HG02870 (cell line): Measurements from ENCODE around the gene PTPRN2.

Experiments used
- ATAC-seq: cut with Tn5 transposase; IDR thresholded peaks from one replicate; pipeline ENCODE4 v1.9.1; 2021; ENCODE audit warnings: mild to moderate bottlenecking, moderate library complexity; ENCODE audit not compliant: unreplicated experiment

Gene PTPRN2

DNA sequence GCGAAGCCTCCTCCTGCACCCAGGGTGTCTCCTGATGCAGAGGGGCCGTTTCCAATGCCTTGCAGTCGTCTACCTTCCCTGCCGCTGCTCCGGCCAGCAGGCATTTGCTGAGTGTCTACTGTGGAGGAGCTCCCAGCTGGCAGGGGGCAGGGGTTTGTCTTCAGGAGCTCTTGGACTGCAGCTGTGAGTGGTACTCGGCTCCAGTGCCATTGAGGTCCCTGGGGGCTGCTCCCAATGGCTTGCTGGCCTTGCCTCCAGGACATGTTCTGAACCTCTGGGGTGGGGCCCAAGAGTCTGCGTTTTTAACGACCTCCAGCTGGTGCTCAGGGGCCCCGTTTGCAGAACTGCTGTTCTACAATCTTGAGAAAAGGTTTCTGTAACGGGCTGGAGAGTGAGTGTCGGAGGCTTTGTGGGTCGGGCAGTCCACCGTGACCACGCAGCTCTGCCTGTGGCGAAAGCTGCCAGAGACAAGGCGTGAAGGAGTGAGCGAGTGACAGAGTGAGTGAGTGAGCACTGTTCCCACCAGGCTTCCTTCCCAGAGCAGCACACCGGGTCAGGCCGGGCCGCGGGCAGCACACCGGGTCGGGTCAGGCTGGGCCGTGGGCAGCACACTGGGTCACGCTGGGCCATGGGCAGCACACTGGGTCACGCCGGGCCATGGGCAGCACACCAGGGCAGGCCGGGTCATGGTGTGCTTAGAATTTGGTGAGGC, 520.2 kb downstream of the PTPRN2 start:
- no peak for ATAC-seq

DNA sequence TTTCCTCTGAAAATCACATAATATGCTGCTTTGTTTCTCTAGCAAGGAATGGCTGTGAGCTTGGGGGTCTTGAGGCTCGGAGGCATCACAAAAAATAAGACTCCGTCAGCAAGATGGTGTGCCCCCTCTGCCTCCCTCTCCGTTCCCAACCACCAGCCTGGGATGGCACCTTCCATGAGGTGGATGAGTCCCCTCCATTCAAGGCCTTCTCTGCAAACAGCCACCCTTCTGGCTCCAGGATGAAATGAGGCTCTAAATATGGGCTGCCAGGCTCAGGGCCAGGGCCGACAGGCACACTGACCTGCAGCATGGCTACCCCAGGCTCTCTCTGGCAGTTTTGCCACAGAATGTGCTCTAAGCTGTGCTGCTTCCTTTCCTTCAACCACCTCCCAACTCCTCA, 521.5 kb downstream of the PTPRN2 start:
- no peak for ATAC-seq

DNA sequence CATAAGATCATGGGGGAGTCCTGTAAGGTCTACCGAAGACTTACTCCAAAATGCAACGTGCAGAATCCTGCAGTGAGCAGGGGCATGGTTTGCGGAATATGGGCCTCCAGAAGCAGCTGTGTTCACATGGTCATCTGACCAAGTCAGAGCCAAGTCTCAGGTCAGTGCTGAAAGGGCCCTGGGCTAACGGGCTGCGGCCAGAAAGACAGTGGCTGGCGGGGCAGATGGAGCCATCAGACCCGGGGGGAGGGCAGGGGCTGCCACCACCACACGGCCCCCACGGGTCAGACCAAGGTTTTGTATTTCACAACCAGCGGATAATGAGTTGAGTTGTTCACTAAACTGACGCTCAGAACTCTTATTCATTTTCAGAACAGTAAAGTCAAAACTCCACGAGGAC, 522.3 kb downstream of the PTPRN2 start:
- no peak for ATAC-seq

DNA sequence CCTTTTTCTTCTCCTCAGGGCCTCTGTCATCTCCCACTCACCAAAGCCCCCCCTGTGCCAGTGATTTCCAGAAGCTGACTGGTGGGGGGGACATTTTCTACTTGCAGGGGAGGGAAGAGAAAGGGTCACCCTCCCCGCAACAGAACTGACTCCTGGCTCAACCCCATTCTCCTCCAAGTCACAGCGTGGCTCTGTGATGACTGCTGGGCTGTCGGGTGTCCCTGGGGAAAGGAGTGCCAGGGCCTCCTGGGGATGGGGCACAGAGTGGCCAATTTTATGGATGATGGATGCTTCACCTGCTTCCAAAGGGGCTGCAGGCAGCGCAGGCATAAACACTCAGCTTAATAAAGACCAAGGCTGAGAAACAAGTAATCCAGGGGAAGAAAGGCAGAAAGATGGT, 523.0 kb downstream of the PTPRN2 start:
- no peak for ATAC-seq

DNA sequence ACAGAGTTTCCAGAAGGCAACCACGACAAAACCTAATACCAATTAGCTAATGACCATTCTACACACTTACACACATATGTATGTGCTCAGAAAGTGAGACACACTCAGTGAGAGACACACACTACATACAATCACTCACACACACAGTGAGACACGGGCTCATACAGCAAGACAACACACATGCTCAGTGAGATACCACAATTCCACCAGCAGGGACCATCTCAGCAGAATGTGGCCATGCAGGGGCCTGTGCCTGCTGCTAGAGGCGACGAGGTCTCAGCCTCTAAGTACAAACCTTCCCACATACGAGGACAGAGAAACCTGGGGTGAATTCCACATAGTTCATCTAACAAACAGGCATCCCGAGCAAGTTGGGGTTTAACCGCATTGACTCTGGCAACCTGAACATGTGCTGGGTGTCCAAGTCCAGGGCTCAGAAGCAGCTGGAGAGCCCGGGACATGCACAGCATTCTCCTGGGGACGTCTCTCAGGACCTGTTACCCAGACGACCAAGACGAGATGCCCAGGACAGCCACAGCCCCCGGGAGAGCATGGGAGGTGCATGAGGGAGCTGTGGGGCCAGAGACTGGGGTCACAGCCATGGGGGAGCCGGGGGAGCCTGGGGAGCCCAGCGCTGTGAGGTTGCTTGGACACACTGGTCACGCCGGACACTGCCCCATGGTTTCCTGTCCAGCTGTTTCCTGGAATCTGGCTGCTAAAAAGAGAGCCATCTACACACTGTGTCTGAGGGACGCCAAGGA, 523.6 kb downstream of the PTPRN2 start:
- no peak for ATAC-seq

DNA sequence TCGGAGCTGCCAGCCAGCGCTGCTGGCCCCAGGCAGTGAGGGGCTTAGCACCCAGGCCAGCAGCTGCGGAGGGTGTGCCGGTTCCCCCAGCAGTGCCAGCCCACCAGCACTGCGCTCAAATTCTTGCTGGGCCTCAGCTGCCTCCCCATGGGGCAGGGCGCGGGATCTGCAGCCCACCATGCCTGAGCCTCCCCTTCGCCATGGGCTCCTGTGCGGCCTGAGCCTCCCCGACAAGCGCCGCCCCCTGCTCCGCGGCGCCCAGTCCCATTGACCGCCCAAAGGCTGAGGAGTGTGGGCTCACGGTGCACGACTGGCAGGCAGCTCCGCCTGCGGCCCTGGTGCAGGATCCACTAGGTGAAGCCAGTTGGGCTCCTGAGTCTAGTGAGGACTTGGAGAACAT, 525.0 kb downstream of the PTPRN2 start:
- ATAC-seq: no peak

DNA sequence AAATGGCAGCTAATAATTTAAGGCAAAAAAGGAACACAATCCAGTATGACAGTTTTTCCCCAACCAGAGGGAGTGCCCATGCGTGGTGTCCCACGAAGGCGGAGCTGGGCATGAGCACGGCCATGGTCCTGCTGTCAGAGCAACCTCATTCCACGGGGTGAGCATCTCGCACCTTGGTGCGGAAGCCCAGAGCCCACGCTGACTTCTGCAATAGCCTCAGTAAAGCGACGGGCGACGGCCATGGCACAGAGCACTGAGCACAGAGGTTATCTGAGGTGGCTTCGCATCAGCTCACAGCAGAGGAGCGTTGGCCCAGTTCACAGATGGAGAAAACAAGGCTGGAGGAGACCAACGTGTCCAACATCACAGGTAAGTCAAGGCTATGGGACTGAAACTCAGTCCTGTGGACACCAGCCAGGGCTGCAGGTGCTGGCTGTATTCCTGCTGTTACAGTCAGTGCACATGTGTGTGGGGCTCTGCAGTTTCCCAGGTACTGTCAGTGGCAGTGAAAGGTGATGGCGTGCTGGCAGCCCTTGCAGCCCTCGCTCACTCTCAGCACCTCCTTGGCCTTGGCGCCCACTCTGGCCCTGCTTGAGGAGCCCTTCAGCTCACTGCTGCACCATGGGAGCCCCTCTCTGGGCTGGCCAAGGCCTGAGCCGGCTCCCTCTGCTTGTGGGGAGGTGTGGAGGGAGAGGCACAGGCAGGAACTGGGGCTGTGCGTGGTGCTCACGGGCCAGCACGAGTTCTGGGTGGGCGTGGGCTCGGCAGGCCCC, 525.6 kb downstream of the PTPRN2 start:
- no peak for ATAC-seq

DNA sequence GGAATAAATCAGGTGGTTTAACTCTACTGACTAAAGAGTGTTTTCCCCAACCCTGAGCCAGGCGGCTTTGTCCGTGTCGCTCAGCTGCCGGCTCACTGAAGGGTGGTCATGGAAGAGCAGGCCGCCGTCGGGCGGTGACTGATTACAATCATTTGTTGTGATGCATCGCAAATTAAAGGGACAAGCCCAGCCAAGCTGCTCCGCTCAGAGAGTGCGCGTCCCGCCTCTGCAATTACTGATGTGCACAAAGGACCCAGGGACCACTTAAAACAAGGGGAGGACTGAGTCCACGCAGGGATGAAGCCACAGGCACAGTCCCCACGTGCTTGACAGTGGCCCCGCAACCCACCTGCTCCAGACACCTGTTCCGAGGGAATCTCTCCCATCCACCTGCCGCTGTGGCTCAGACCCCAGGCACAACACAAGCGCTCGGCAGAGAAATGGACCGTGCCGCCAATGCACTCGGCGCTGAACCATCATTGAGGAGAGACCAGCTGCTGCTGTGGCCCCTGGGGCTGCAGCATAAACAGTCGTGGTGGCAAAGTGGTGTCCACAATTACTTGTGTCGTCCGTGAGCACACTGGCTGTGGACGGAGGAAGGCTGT, 526.5 kb downstream of the PTPRN2 start:
- ATAC-seq: no peak

DNA sequence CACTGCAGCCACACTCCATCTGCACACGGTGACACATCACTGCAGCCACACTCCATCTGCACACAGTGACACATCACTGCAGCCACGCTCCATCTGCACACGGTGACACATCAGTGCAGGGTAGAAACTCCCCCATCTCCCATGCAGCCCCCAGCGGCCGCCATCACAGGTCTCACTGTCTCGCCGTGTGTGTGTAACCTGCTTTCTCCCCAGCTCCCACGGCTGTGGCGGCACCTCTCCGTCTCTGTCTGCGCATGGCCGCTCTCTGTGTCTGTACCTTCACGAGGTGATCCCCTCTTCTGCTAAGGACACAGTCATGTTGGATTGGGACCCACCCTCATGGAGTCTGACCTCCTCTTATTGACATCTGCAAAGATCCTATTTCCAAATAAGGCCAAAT, 527.4 kb downstream of the PTPRN2 start:
- no peak for ATAC-seq

DNA sequence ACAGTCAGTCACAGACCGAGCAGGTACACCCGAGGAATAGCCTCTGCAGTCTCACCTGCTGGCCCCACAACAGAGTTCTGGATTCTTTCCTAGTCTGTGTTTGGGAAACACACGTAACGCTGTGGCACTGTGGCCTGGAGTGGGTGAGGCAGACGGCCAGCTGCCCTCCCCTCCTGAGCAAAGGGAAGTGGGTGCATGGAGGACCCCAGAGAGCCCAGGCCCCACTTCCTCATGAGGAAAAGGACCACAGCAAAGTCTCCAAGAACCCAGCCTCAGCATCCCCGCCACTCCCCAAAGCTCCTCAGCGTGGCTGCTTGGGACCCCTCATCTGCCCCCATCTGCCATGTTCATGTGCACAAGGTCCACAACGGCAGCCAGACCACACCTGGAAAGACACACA, 530.2 kb downstream of the PTPRN2 start:
- no peak for ATAC-seq

DNA sequence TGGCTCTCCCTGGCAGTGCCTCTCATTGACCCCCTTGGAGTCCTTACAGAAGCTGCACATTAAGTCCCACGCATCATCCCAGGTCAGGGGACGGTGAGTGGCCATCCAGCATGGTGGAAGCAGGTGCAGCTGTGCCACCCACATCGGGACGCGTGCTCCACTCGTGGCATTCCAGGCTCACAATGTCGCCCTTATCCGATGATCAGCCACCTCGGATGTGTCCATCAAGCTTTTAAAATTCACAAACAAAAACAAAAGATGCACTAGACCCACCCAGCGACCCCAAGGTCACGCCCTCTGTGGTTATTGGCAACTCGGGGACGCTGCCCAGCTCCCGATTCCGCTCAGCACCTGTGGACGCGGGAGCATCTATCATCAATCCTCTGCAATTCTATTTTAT, 530.9 kb downstream of the PTPRN2 start:
- ATAC-seq: no peak

DNA sequence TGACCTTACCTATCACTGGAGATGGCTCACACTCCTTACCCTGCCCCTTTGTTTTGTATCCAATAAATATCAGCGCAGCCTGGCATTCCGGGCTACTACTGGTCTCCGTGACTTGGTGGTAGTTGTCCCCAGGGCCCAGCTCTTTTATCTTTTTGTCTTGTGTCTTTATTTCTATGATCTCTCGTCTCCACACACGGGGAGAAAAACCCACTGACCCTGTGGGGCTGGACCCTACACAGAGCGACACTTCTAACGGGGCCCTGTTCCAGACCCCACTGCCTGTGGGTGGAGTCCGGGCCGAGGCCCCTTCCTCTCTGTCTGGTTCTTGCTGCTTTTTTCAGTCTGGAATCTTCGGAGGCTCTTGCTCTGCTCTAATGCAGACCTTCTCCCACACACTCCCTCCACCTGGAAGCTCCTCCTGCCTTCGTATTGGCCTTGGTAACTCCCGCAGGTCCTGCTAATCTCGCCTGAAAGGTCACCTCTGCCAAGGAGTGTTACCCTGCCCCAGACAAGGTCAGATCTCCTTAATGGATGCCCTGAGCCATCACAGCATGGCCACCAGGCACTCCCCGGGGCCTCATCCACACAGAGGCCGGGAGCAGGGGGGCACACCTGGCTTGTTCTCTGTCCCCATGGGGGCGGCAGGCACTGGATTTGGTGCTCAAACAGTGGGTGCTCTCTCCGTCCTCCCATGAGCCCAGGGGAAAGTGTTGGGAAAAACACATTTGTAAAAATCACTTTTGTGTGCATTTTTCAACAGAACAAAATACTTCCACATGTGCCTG, 531.7 kb downstream of the PTPRN2 start:
- no peak for ATAC-seq

DNA sequence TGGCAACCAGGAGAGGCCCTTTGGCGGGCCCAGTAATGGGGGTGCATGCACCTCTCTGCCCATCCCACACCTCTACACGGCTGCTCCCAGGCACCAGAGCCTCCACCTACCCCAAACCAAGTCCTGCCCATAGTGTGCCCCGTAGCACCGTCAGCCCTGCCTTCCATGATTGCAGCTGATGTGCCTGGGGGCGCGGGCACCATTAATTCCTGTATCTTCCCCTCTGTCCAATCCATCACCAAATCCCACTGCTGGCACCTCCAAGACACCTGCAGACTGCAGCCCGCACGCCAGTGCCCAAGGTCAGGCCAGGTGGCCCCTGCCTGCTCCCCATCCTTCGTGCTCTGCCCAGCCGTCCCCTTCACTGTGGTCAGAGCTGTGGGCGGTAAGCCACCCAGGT, 533.0 kb downstream of the PTPRN2 start:
- no peak for ATAC-seq

DNA sequence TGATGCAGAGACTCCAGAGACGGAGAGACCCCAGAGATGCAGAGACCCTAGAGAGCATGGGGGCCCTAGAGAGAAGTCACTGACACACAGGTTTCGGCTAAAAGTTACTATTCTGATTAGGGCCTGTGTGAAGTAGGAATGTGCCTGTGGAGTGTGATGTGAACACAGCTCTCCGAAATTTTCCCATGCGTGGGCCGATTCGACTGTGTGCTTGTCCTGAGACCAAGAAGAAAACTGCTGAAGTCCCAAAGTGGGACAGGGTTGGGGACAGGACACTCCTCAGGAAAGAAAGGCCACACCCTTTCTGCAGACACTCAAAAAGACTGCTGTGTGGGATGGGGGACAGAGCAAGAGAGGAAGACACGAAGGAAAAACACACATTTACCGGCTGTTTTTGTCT, 533.5 kb downstream of the PTPRN2 start:
- no peak for ATAC-seq

DNA sequence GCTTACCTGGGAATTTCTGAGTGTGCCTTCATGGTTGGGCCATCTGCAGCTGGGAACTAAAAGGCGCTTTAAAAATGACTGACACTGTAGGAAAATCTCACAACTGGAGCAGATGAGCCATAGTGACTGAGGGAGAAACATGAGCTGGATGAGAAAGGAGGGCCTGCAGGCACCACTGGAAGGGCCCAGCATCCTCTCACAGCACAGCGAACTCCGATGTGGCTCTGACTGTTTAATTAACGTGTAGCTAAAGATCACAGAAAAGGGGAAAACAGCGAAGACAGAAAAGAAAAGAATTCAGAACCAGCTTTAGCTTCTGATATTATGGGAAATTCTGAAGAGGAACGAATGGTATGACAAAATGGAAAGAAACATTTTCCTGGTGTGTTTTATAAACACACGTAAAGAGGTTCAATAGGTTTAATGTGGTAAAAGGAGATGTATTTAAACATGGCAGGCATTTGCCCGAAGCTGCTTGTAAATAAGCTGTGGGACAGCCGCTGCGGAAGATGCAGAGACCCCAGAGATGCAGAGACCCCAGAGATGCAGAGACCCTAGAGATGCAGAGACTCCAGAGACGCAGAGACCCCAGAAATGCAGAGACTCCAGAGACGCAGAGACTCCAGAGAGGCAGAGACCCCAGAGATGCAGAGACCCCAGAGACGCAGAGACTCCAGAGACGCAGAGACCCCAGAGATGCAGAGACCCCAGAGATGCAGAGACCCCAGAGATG, 534.3 kb downstream of the PTPRN2 start:
- no peak for ATAC-seq

DNA sequence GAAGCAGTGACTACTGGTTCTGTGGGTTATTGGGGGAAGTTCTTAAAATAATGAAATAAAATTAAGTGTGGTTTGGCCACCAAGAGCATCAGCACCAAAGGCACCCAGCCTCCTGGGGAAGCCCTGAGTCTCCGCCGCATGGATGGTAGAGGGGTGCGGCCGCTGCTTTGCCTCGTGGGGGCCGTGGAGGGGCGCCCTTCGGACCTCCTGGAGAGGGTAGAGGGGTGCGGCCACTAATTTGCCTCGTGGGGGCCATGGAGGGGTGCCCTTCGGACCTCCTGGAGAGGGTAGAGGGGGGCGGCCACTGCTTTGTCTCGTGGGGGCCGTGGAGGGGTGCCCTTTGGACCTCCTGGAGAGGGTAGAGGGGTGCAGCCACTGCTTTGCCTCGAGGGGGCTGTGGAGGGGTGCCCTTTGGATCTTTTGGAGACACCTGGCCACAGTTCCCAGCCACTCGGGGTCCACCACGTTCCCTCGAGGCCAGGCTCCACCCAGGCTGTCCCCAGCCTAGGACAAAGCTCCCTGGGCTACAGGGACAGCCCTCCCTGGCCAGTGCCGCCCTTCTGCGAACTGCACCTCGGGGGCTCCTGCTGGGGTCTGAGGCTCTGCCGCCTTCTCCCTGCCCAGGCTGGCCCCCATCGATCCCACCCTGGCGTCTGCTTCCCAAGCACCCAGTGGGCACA, 535.1 kb downstream of the PTPRN2 start:
- no peak for ATAC-seq

DNA sequence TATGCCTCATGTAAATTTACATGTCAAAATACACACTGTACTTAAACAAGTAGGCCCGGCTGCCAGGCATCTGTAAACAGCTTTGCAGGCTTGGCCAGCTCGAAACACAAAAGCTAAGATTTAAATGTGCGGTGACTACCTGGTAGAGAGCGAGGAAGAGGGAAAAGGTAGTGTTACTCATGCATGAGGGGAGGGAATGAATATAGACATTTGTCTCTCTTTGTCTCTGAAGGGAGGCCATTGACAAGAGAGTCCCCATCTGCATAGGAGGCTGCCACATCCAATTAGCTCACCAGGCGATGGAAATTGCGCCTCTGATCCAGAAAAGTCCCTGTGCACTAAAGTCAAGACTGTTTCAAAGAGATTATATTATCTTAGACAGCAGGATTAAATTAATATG, 535.8 kb downstream of the PTPRN2 start:
- no peak for ATAC-seq

DNA sequence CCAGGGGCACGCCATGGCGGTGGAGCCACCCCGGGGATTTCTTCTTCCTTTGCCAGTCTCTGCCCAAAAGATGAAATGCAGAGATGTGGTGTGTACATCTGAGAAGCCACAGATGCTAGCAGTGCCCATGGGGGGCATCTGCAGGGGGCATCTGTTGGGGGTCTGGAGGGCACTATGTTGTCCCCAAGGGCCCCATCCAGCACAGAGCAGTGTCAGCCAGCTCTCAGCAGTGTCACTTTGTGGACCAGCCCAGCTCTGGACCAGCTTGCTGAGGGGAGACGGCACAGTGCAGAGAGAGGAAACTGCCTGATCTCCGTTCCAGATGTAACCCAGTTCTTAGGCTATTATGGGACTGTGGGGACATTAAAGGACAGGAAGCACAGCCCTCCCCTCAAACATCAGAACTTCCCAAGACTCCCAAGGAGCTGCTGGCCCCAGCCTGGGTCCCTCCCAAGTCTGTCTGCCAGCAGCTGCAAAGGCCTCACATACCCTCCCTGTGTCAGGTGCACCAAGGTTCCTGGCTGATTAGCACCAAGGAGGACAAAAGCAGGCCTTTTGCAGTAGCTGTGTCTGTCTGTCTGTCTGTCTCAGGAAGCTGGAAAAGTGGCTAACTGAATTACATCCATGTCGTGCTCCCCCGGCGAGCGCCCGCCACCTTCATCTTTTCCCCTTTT, 536.5 kb downstream of the PTPRN2 start:
- ATAC-seq: no peak

DNA sequence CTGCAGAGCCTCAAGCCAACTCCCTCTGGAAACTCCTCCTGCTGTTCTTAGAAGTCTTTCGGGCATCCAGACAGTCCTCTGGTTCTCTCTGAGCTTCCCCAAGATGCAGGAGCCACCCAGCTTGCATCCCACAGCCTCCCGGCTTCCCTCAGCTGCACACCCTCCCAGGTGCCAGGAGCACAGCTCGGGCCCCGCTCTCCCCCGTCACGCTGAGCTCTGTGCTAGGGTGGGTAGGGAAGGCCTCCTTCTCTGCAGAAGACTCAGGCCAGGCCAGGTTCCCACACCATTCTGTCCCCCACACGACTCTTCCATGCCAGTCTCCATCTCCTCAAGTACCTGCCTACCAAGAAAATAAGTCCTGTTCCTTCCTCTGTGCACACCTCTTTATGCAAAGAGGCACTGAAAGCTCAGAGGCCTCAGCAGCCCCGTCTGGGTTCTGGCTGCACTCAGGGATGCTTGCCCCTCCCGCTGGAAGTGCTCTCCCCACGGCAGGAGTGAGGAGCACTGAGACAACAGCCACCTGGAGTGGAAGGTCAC, 537.1 kb downstream of the PTPRN2 start:
- no peak for ATAC-seq
